ENCODE data around the gene C10orf143.
"Not testable (repeated sequence)": the region's sequence is repeated elsewhere in the genome, so short reads cannot be mapped to it uniquely, and the experiment has no call there.

C10orf143 gene

GRCh38 chr10:130029209-130029608, 81.4 kb downstream of the C10orf143 start:
- DNase-seq (ENCODE audit: low read depth in 2 of 2): no peak

GRCh38 chr10:130028465-130028819, 82.2 kb downstream of the C10orf143 start:
- DNase-seq (ENCODE audit: low read depth in 2 of 2): no peak

GRCh38 chr10:130027716-130028464, 82.7 kb downstream of the C10orf143 start:
- no peak for DNase-seq (ENCODE audit: low read depth in 2 of 2)

- no peak for DNase-seq (ENCODE audit: low read depth in 2 of 2)
These were observed 83.8 kb downstream of the C10orf143 start for GRCh38 chr10:130026670-130027456.

GRCh38 chr10:130025811-130026485, 84.7 kb downstream of the C10orf143 start:
- no peak for DNase-seq (ENCODE audit: low read depth in 2 of 2)

- DNase-seq (ENCODE audit: low read depth in 2 of 2): no peak
These were observed 85.3 kb downstream of the C10orf143 start for GRCh38 chr10:130025326-130025725.

- DNase-seq (ENCODE audit: low read depth in 2 of 2): no peak
These were observed 85.8 kb downstream of the C10orf143 start for GRCh38 chr10:130024779-130025325.

- DNase-seq (ENCODE audit: low read depth in 2 of 2): not testable (repeated sequence)
These were observed 86.3 kb downstream of the C10orf143 start for GRCh38 chr10:130024326-130024725.

GRCh38 chr10:130023454-130024230, 87.0 kb downstream of the C10orf143 start:
- DNase-seq (ENCODE audit: low read depth in 2 of 2): no peak

- no peak for DNase-seq (ENCODE audit: low read depth in 2 of 2)
These were observed 87.9 kb downstream of the C10orf143 start for GRCh38 chr10:130022511-130023299.

- no peak for DNase-seq (ENCODE audit: low read depth in 2 of 2)
These were observed 88.5 kb downstream of the C10orf143 start for GRCh38 chr10:130022086-130022485.

- no peak for DNase-seq (ENCODE audit: low read depth in 2 of 2)
These were observed 89.2 kb downstream of the C10orf143 start for GRCh38 chr10:130021383-130021950.

- DNase-seq (ENCODE audit: low read depth in 2 of 2): no peak
These were observed 89.8 kb downstream of the C10orf143 start for GRCh38 chr10:130020651-130021382.

- no peak for DNase-seq (ENCODE audit: low read depth in 2 of 2)
These were observed 91.9 kb downstream of the C10orf143 start for GRCh38 chr10:130018730-130019185.

GRCh38 chr10:130018265-130018664, 92.4 kb downstream of the C10orf143 start:
- no peak for DNase-seq (ENCODE audit: low read depth in 2 of 2)

GRCh38 chr10:130017631-130018022, 93.0 kb downstream of the C10orf143 start:
- no peak for DNase-seq (ENCODE audit: low read depth in 2 of 2)

- DNase-seq (ENCODE audit: low read depth in 2 of 2): no peak
These were observed 93.5 kb downstream of the C10orf143 start for GRCh38 chr10:130016993-130017630.

GRCh38 chr10:130016095-130016494, 94.5 kb downstream of the C10orf143 start:
- no peak for DNase-seq (ENCODE audit: low read depth in 2 of 2)

- DNase-seq (ENCODE audit: low read depth in 2 of 2): no peak
These were observed 95.4 kb downstream of the C10orf143 start for GRCh38 chr10:130015075-130015695.

All from stimulated activated CD8-positive, alpha-beta memory T cell treated with anti-CD3 and anti-CD28 coated beads, Interleukin-2, amount 100 ng/mL, for 48 hours (primary cell).